ENCODE data around the gene C19orf25.

GRCh38 chr19:1423436-1424191, 55.4 kb downstream of the C19orf25 start:
- TF ChIP-seq, protein P1, sequence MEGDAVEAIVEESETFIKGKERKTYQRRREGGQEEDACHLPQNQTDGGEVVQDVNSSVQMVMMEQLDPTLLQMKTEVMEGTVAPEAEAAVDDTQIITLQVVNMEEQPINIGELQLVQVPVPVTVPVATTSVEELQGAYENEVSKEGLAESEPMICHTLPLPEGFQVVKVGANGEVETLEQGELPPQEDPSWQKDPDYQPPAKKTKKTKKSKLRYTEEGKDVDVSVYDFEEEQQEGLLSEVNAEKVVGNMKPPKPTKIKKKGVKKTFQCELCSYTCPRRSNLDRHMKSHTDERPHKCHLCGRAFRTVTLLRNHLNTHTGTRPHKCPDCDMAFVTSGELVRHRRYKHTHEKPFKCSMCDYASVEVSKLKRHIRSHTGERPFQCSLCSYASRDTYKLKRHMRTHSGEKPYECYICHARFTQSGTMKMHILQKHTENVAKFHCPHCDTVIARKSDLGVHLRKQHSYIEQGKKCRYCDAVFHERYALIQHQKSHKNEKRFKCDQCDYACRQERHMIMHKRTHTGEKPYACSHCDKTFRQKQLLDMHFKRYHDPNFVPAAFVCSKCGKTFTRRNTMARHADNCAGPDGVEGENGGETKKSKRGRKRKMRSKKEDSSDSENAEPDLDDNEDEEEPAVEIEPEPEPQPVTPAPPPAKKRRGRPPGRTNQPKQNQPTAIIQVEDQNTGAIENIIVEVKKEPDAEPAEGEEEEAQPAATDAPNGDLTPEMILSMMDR (IDR thresholded peaks at IDR 0.05) = no peak
- TF ChIP-seq POLR2A (IDR thresholded peaks at IDR 0.05) = no peak

Data from Peyer's patch (tissue), 4 donors.